Suppressor macrophage treated with lipopolysaccharide for 4 hours (primary cell): ENCODE data around the gene NOXO1.
A peak's percentile ranks its signal among the peaks of the same experiment; 100 is the strongest.

ENCODE experiments used
- DNase-seq: peaks from one replicate; pipeline ENCODE4 v3.0.0-alpha.2; 2020

Gene NOXO1

DNA sequence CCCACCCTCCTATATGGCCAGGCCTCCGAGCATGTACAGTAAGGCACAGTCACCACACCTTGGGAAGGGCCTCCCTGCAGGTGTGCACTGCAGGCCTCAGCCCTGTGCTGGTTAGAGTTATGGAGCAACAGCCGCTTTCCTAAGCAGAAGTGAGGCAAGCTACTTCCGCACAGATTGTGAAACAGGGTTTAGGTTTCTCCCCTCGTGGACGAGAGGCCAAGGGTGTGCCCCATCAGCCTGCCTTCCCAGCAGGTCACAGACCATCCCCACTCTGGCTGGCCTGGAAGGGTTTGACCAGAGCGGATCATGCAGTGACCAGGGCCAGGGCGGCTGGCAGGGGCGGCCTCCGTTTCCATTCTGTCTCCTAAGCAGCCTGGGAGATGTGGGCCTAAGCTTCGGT is 43.0 kb downstream of the NOXO1 start:
- DNase-seq: peak; percentile 81

DNA sequence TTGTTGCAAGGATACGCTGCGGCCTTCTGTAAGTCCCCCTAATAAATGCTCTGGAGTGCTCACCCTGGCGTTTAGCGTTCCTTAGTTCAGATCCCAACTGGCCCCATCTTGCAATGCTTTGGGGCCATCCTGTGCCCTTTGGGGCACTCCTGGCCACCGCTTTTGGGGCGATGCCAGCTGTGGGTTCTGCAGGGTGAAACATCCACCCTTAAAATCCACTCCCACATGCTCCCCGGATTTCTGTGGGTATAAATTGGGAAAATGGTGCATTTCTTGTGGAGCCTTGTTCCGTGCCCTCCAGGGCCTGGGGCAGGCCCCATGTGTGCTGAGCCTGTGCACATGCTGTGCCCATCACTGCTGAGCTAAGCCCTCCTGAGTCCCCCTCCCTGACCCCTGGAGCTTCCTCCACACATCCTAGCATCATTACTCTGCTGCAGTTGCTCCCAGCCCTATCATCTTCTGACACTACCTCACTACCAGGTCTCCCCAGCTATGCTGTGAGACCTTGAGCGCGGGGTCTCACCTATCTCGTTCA is 44.3 kb downstream of the NOXO1 start:
- no peak for DNase-seq

DNA sequence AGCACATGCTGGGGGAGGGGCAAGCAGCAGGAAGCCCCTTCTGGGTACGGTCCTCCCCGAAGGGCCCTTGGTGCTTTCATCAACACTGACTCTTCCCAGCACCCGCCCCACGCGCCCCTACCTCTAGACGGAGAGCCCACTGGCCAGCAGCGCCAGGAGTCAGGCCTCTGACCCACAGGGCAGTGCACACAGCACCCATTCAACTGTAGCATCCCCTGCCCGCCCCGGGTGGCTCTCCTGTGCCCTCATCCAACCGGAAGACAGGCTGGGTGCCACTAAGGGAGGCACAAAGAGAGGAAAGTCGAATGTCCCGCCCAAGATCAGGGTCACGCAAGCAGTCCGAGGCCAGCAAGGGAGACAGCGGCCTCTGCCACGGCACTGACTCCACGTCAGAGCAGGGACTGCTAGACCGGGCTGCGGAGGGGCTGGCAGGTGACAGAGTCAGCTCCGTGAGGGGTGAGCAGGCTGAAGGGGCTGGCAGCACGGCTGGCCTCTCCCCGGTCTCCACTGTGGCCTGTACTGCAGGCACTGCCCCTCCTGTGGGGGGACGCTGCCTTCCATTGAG is 48.1 kb downstream of the NOXO1 start:
- no peak for DNase-seq

DNA sequence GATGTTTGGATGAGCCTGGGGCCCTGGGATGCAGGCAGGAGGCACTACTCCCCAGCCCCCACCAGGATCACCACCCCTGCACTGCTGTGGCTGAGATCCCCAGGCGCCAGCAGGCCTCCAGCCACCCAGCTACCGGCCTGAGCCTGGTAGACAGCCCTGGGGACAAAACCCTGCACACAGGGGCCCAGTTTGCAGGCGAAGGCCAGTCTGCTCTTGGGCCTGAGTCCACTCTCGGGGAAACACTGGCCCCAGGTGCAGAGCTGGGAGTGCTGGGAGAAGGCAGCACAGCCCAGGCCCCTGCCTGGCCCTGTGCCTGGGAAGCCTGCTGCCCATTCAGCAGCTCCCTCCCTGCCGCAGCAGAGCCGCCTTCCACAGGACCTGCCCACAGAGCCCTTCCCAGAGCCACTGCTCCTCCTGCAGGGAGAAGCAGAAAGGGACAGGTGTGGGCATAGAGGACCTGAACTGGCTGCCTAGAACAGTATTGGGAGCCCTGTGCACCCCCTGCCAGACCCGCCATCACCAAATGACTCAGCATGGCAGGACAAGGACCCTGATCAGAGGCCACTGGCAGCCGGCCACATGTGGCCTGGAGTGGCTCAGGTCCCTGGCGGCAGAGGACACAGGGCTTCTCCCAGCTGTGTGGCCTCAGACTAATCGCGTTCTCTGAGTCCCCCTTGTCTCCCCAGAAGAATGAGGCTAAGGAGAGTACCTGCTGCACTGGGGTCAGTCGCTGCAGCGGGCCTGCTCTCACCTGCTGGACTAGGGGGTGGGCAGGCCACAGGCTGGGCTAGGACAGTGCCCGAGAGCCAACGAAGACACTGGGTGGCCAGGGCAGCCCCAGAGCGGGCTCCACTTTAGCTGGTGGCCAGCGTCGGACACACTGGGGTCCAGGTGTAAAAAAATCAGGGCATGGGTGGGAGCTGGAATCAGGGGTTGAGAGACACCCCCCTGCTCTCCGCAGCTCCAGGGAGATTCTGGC is 48.9 kb downstream of the NOXO1 start:
- no peak for DNase-seq

DNA sequence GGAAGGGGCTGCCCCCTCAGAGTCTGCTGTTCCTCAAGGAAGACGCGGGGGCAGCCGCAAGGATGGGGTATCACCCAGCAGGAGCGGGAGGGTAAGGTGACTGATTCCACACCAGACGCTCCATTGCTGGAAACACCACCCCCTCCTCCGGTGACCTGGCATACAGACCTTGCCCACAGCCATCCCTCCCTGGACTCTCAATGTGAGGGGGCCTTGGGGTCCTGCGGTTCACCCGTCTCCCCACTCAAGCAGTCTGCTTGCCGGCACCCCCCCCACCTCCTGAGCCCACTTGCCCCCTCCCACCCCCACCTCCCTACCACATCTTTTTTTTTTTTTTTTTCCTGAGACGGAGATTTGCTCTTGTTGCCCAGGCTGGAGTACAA is 50.9 kb downstream of the NOXO1 start:
- DNase-seq: no peak

DNA sequence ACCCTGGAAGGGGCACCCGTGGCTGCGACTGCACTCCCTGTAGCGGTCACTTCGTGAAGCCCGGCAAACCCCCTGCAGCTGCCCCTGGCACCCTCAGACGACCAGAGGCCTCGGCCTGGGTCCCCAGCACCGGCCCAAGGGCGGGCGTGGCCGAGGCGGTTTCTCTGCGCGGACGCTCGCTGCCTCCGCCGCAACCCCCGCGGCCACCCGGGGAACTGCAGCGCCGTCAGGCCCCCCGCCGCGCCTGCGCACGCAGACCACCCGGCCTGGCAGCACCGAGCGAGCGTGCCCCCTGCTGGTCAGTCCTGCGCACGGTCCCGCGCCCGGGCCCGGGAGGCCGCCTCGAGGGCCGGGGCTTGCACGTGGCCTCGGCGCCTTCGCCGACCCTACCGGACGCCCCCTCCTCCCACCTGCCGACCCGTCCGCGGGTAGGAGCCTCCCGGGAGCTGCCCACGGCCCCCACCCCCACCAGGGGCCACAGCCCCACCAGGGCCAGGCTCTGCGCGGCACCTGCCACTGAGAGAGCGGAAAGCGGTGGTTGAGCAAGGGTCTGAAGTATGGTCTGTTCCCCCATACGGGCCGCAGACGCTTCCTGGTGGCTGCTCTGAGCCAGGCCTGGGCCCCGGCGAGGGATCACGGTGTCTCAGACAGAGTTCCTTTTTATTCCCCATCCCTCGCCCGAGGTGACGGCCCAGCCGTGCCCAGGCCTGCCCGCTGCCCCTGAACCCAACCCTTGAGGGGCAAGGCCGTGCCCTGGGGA is 51.5 kb downstream of the NOXO1 start:
- DNase-seq: peak; percentile 96

DNA sequence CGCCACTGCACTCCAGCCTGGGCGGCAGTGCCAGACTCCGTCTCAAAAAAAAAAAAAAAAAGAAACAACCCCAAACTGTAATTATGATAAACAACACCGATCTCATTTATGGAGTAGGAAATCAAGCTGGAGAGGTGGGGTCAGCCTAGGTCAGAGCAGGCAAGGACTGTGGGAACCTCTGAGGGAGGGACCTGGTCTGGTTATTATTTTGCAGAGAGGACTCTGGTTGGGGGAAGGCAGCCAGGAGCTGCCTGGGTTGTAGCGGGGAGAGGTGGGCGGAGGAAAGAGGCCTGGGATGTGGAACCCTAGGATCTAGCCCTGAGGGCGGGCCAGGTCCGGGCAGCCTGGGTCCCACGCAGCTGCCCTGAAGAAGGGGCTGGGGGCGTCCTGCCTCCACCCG is 52.2 kb downstream of the NOXO1 start:
- DNase-seq: no peak
